GM21423 (cell line): Measurements from ENCODE around the gene RHPN2.
A peak's percentile ranks its signal among the peaks of the same experiment; 100 is the strongest.
"Not testable (repeated sequence)": the region's sequence is repeated elsewhere in the genome, so short reads cannot be mapped to it uniquely, and the experiment has no call there.

Experiments
- ATAC-seq: cut with Tn5 transposase; IDR thresholded peaks from one replicate; pipeline ENCODE4 v1.9.1; 2021; ENCODE audit warnings: mild to moderate bottlenecking, moderate library complexity; ENCODE audit not compliant: unreplicated experiment

RHPN2 gene

DNA sequence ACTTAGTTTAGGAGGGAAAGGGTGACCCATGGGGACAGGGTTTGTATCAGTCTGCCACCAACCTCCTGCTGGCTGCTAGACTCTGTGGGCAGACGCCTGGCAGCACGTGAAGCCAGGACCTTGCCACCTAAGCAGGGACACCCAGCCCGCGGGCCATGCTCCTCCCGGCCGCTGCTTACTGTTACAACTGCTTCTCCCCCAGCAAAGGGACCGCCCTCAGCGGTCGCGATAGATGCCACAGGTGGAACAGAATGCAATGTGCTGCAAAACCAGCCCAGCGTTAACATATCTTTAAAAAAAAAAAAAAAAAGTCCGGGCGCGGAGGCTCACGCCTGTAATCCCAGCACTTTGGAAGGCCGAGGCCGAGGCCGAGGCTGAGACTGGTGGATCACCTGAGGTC, 1.9 kb upstream of the RHPN2 start:
- ATAC-seq = no peak

- peak; percentile 42 for ATAC-seq
Observed at GRCh38 chr19:33064458-33064791, 263 bp downstream of the RHPN2 start.

DNA sequence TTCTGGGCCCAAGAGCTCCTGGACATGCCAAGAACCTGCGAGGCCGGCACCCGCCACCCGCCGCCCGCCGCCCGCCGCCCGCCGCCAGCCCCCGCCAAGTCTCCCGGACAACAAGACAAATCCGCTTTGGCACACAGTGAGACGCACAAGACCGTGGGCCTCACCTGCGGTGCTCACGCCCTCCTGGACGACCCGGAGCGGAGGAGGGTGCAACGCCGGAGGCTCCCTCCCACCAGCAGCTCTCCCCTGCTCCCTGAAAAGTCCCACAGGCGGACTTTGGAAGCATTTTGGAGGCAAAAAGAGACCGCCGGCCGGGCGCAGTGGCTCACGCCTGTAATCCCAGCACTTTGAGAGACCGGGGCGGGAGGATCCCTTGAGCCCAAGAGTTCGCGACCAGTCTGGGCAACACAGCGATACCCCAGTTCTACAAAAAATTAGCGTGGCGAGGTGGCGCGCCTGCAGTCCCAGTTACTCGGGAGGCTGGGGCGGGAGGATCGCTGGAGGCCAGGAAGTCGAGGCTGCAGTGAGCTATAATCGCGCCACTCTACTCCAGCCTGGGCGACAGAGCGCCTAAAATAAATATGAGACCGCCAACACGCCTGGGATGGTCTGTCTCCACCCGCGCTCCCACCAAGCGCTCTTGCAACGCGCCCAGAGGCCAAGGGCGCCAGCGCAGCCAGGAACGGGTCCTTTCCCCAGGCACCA, 783 bp downstream of the RHPN2 start:
- no peak for ATAC-seq

DNA sequence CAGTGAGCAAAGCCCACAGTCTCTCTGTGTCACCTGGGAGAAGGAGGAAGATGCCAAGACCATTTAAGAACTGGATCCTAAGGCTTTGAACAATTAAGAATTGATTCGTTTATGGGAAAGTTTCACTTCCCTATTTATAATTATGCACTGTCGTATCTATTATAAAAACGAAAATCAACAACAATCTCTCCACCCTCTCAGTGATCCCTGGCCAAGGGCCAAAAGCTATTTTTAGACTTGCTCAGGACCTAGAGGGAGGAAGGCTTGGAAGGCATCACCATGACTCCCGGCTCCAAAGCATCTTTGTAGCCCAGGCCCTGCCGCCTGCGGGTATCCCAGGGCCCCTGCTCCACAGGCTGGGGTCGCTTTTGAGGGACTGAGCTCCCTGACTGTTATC, 1.3 kb downstream of the RHPN2 start:
- ATAC-seq = no peak

GRCh38 chr19:33062902-33063301, 1.8 kb downstream of the RHPN2 start:
- ATAC-seq = no peak

DNA sequence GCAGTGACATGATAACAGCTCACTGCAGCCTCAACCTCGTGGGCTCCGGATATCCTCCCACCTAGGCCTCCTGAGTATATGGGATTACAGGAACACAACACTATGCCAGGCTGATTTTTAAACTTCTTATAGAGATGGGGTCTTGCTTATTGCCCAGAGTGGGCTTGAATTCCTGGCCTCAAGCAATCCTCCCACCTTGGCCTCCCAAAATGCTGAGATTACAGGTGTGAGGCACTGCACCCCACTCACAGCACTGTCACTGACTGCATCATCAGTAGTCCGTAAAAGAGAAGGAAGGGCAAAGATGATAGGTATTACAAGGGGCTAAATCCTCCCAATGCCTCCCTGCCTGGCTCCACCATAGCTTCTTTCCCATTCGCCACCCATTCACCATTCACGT, 4.1 kb downstream of the RHPN2 start:
- no peak for ATAC-seq

DNA sequence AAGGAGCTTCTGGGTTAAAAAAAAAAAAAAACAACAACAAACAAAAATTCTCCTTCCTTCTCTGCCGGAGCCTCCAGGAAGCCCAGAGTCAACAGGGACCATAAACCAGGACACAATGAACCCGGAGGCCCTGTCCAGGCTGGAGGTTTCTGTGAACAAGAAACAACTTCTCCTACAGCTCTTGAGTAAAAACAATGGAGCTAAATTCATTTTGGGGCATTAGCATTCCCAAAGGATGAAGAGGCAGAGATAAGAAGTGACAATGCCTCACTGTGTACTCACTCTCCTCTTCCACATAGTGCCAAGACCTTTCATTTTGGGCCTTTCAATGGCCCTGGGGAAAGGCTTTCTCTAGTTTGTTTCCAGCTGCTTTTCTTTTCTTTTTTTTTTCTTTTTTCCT, 9.0 kb downstream of the RHPN2 start:
- ATAC-seq = no peak

- no peak for ATAC-seq
Observed at GRCh38 chr19:33054623-33055022, 10.1 kb downstream of the RHPN2 start.

DNA sequence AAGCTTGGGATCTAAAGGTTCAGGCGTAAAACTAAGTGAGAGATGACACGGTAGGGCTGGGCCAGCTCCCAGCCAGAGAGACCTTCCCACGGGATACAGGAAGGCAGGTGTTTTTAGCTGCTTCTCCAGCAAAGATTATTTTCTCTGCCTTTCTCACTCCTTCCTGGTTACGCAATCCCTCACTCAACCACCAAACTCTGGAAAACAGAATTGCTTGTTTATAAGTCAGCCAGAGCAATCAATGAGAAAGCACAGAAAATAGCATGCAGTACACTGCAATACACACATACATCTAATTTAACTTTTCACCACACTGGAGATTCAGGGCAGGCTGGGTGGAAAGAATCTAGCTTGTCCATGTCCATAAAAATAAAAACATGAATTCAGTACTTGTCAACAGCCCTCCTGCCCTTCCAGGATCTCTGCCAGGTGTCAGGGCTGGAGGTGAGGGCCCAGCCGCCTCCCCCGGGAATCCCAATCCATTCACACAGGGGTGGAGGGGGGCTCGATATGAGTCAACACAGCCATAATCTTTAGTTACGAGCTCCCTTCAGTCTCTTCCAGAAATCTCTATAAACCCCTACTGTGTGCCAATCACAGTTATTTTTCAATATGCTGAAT, 12.2 kb downstream of the RHPN2 start:
- no peak for ATAC-seq

DNA sequence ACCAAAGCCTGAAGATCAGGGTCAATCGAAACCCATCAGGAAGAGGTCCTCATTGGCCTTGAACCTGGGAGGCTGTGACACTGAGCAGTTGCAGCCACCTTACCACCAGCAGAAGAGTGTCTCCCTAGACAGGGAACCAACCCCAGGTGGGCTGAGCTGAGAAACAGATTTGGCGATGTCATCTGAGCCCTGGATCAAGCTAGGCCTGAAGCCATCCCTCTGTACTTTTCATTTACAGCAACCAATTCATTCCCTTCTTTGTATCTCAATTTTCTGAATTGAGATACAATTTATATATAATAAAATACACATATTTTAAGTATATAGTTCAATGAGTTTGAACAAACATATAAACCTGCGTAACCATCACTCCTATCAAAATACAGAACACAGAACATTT, 14.6 kb downstream of the RHPN2 start:
- ATAC-seq = no peak

- no peak for ATAC-seq
Observed at GRCh38 chr19:33048806-33049676, 15.6 kb downstream of the RHPN2 start.

DNA sequence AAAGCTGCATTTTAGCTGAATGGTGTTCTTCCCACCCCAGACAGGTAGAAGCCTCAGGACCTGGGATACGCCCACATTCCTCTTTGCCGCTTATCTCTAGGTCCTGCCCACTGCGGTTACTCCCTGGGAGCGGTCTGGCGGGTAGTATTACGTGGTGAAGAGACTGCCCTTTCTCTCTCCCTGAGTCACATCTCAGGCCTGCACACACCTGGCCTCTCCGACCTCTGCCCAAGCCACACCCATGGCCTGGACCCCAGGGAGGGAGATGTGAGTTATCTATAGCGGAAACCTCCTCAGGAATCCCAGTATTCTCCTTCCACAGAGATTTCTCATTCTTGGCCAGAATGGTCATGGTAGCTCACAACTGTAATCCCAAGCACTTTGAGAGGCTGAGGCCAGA, 17.3 kb downstream of the RHPN2 start:
- no peak for ATAC-seq

- ATAC-seq = not testable (repeated sequence)
Observed at GRCh38 chr19:33041828-33042160, 22.9 kb downstream of the RHPN2 start.

GRCh38 chr19:33040994-33041827, 23.5 kb downstream of the RHPN2 start:
- no peak for ATAC-seq

DNA sequence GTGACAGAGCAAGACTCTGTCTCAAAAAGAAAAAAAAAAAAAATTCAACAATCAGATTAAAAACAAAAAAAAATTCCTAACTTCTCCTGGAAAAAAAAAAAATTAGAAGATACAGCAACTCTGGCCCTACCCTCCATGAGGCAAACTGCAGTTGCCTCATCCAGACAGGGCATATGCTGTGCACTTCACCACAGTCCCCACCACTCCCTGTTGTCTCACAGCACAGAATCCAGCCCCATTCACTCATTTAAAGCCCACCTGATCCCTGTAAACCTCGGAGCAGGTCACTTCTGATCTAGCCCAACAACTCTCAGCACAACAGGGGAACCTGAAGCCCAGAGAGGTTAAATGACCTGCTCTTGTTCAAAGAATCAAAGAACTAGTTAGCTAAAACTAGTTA, 24.9 kb downstream of the RHPN2 start:
- ATAC-seq = no peak

- ATAC-seq = no peak
Observed at GRCh38 chr19:33039108-33039599, 25.5 kb downstream of the RHPN2 start.

DNA sequence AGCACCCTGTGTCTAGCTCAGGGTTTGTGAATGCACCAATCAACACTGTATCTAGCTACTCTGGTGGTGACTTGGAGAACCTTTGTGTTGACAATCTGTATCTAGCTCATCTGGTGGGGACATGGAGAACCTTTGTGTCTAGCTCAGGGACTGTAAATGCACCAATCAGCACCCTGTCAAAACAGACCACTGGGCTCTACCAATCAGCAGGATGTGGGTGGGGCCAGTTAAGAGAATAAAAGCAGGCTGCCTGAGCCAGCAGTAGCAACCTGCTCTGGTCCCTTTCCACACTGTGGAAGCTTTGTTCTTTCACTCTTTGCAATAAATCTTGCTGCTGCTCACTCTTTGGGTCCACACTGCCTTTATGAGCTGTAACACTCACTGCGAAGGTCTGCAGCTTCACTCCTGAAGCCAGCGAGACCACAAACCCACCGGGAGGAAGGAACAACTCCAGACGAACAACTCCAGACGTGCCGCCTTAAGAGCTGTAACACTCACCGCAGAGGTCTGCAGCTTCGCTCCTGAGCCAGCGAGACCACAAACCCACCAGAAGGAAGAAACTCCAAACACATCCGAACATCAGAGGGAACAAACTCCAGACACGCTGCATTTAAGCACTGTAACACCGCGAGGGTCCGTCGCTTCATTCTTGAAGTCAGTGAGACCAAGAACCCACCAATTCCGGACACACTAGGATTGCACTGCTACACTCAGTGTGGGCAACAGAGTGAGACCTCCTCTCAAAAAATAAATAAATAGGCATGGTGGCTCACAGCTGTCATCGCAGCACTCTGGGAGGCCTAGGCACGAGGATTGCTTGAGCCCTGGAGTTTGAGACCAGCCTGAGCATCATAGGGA, 27.3 kb downstream of the RHPN2 start:
- not testable (repeated sequence) for ATAC-seq

GRCh38 chr19:33036370-33037167, 28.1 kb downstream of the RHPN2 start:
- not testable (repeated sequence) for ATAC-seq

GRCh38 chr19:33035461-33035860, 29.2 kb downstream of the RHPN2 start:
- no peak for ATAC-seq
